ENCODE data around the gene MSN.

DNA sequence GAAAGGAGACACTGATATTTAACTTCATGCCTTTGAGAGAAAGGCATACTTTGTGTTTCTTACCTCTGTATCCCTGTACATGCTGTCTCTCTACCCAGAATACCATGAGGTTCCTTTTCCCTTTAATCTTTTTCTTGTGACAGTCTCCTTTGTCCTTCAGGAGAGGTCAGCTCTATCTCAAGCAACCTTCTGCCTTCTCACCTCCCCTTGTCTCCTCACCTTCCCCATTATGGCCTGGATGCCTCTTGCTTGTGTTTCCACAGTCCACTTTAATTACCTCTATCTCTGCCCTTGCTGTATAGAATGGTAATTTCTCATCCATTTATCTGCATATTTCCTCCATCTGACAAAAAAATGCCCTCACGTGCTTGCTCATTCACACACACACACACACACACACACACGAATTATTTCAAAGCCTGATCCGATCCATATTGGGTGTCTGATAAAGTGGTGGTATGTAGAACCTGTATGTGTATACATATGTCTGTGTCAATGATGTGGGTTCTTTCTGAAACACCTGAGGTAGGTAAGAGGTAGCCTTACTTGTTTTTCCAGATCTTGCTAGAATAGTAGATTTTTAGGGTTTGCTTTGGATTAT, 28.5 kb downstream of the MSN start:
- TF ChIP-seq, protein P1, sequence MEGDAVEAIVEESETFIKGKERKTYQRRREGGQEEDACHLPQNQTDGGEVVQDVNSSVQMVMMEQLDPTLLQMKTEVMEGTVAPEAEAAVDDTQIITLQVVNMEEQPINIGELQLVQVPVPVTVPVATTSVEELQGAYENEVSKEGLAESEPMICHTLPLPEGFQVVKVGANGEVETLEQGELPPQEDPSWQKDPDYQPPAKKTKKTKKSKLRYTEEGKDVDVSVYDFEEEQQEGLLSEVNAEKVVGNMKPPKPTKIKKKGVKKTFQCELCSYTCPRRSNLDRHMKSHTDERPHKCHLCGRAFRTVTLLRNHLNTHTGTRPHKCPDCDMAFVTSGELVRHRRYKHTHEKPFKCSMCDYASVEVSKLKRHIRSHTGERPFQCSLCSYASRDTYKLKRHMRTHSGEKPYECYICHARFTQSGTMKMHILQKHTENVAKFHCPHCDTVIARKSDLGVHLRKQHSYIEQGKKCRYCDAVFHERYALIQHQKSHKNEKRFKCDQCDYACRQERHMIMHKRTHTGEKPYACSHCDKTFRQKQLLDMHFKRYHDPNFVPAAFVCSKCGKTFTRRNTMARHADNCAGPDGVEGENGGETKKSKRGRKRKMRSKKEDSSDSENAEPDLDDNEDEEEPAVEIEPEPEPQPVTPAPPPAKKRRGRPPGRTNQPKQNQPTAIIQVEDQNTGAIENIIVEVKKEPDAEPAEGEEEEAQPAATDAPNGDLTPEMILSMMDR (IDR thresholded peaks at IDR 0.05; ENCODE audit: low read depth, low read length, poor library complexity, severe bottlenecking) = no peak
- TF ChIP-seq EZH2phosphoT487 (IDR thresholded peaks at IDR 0.05; ENCODE audit: borderline replicate concordance, low read length) = no peak

Measured in DOHH2 (cell line).